ENCODE results near the gene CCNL2. TPM values are rescaled to one million over a fixed set of nuclear protein-coding genes. Genes with fewer than 3 reads are reported as not detected.

Gene CCNL2
- total and polyA plus RNA-seq, 2 experiments from 2014 or later: 230 to 301 TPM

GRCh38 chr1:1340185-1340584, 59.0 kb downstream of the CCNL2 start:
- peaks cover 2% of the 10 kb centered on the region for H3K36me3 ChIP-seq
- H3K9me3 ChIP-seq (ENCODE audit: low read depth): no peaks in the 10 kb centered on the region
- no peak overlapping the region for H3K4me3 ChIP-seq
- H3K27me3 ChIP-seq: no peaks in the 10 kb centered on the region
- TF ChIP-seq, protein P1, sequence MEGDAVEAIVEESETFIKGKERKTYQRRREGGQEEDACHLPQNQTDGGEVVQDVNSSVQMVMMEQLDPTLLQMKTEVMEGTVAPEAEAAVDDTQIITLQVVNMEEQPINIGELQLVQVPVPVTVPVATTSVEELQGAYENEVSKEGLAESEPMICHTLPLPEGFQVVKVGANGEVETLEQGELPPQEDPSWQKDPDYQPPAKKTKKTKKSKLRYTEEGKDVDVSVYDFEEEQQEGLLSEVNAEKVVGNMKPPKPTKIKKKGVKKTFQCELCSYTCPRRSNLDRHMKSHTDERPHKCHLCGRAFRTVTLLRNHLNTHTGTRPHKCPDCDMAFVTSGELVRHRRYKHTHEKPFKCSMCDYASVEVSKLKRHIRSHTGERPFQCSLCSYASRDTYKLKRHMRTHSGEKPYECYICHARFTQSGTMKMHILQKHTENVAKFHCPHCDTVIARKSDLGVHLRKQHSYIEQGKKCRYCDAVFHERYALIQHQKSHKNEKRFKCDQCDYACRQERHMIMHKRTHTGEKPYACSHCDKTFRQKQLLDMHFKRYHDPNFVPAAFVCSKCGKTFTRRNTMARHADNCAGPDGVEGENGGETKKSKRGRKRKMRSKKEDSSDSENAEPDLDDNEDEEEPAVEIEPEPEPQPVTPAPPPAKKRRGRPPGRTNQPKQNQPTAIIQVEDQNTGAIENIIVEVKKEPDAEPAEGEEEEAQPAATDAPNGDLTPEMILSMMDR (IDR thresholded peaks at IDR 0.05; ENCODE audit: low read depth, low read length): no peak
- no peaks in the 10 kb centered on the region for H3K4me1 ChIP-seq (ENCODE audit: low read depth)
- no peak overlapping the region for H3K27ac ChIP-seq
- no peak for DNase-seq (ENCODE audit: low read depth in 1 of 2, low spot score in 1 of 2)

GRCh38 chr1:1338278-1338677, 60.9 kb downstream of the CCNL2 start:
- no peak overlapping the region for H3K27ac ChIP-seq
- peaks cover 2% of the 10 kb centered on the region for H3K36me3 ChIP-seq
- TF ChIP-seq, protein P1 (IDR thresholded peaks at IDR 0.05; ENCODE audit: low read depth, low read length): no peak
- H3K4me1 ChIP-seq (ENCODE audit: low read depth): no peaks in the 10 kb centered on the region
- no peak overlapping the region for H3K4me3 ChIP-seq
- H3K27me3 ChIP-seq: no peaks in the 10 kb centered on the region
- no peaks in the 10 kb centered on the region for H3K9me3 ChIP-seq (ENCODE audit: low read depth)
- no peak for DNase-seq (ENCODE audit: low read depth in 1 of 2, low spot score in 1 of 2)

DNA sequence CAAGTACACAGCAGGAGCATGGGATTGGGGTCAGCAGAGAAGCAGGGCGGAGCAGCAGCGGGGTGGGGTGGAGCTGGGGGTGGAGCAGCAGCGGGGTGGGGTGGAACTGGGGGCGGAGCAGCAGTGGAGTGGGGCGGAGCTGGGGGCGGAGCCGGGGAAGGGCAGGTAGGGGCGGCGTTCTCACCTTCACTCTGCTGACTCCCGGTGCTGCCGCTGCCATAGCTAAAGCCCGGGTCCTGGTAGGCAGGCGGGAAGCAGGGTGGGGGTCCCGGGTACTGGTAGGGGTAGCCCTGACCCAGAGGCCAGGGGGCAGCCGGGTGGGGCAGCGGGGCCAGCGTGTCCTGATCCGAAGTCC, 61.4 kb downstream of the CCNL2 start:
- Histone ChIP-seq H3K27me3 (no peaks in the 10 kb centered on the region), H3K4me3 (no peak overlapping the region), H3K4me1 (ENCODE audit: low read depth) (no peaks in the 10 kb centered on the region), H3K36me3 (peaks cover 2% of the 10 kb centered on the region), H3K9me3 (ENCODE audit: low read depth) (no peaks in the 10 kb centered on the region), H3K27ac (no peak overlapping the region)
- TF ChIP-seq, protein P1 (IDR thresholded peaks at IDR 0.05; ENCODE audit: low read depth, low read length): no peak
- no peak for DNase-seq (ENCODE audit: low read depth in 1 of 2, low spot score in 1 of 2)

GRCh38 chr1:1336931-1337792, 62.0 kb downstream of the CCNL2 start:
- no peak overlapping the region for H3K27ac ChIP-seq
- H3K9me3 ChIP-seq (ENCODE audit: low read depth): no peaks in the 10 kb centered on the region
- peaks cover 2% of the 10 kb centered on the region for H3K36me3 ChIP-seq
- TF ChIP-seq, protein P1 (IDR thresholded peaks at IDR 0.05; ENCODE audit: low read depth, low read length): no peak
- no peaks in the 10 kb centered on the region for H3K4me1 ChIP-seq (ENCODE audit: low read depth)
- H3K4me3 ChIP-seq: no peak overlapping the region
- no peak for DNase-seq (ENCODE audit: low read depth in 1 of 2, low spot score in 1 of 2)
- no peaks in the 10 kb centered on the region for H3K27me3 ChIP-seq

DNA sequence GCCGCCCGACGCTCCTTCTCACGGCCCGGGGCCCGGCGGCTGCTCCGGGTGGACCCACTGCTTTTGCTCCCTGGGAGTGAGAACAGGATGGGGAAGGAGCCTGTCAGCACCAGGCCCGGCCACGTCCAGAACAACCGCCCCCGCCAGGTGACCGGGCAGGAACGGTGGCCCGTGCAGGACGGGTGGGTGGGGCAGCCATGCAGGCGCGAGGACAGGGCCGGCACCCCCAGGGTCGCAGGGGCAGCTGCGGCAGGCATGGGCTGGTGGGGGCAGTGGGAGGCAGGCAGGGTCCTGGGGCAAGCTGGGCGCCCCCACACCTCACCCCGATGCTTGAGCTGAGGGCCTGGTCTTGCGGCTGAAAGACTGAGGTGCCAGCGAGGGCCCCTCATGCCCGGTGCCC, 62.7 kb downstream of the CCNL2 start:
- no peaks in the 10 kb centered on the region for H3K4me1 ChIP-seq (ENCODE audit: low read depth)
- no peaks in the 10 kb centered on the region for H3K9me3 ChIP-seq (ENCODE audit: low read depth)
- no peak overlapping the region for H3K27ac ChIP-seq
- H3K36me3 ChIP-seq: peaks cover 2% of the 10 kb centered on the region
- no peaks in the 10 kb centered on the region for H3K27me3 ChIP-seq
- TF ChIP-seq, protein P1 (IDR thresholded peaks at IDR 0.05; ENCODE audit: low read depth, low read length): no peak
- DNase-seq (ENCODE audit: low read depth in 1 of 2, low spot score in 1 of 2): no peak
- no peak overlapping the region for H3K4me3 ChIP-seq

Measured in cardiac muscle cell (in vitro differentiated cells and primary cell).